Measurements from ENCODE around the gene COQ10A. TPM values are rescaled to one million over a fixed set of nuclear protein-coding genes. Genes with fewer than 3 reads are reported as not detected.

COQ10A gene
- total and polyA plus RNA-seq, 2 of the 8 experiments (the other 6 are each of a cell fraction or from before 2014, with no cell fraction given), result 21.8 to 42.9 TPM

DNA sequence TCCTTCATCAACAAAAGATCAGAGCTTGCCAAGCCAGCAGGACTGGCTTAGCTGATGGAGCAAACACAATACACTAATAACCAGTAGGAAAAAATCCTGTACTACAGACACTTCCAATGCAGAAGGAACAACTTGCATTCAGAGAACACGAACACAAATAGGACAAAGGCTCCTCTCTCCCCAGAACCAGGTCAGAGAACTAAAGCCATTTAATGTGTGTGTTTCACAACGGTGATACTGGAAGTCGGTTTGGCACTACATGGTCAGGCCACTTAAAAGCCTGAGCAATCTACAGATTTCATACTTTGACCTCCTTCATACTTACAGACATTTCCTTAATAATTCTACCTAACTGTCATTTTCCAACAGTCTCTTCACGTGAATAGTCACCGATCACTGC is 27.1 kb downstream of the COQ10A start:
- DNase-seq (ENCODE audit: low read depth in 1 of 2, low spot score in 2 of 2) (no peak), FAIRE-seq (no peak)
- no peak overlapping the region for H4K5ac ChIP-seq (ENCODE audit: insufficient read length, low read depth, low read length)
- no peak overlapping the region for H2BK15ac ChIP-seq (ENCODE audit: low read length)
- H3K23me2 ChIP-seq (ENCODE audit: low read depth, low read length), result no peaks in the 10 kb centered on the region
- no peak overlapping the region for H2BK12ac ChIP-seq (ENCODE audit: low read depth, low read length)
- H4K8ac ChIP-seq (ENCODE audit: extremely low read depth, insufficient read depth, low read length), result no peak overlapping the region
- WGBS, 2 experiments (ENCODE audit: extremely low coverage in 1 of 2, insufficient coverage in 1 of 2, insufficient read length in 1 of 2, insufficient replicate concordance in 2 of 2, low coverage in 1 of 2, low lambda C conversion rate in 2 of 2, missing lambda C conversion rate in 1 of 2), result 96% methylated on average over 5 of the region's 5 CpGs; no CpG with 5 or more reads in 1 of the 2 experiments
- H3K79me1 ChIP-seq (ENCODE audit: low read depth, low read length), result no peaks in the 10 kb centered on the region
- no peaks in the 10 kb centered on the region for H3K4me1 ChIP-seq (replicated peaks in 1 of 4; ENCODE audit: control insufficient read depth in 3 of 4, insufficient read depth in 4 of 4, low read length in 3 of 4)
- H2AFZ ChIP-seq (ENCODE audit: low read length), result no peak overlapping the region
- no peak overlapping the region for H3K56ac ChIP-seq (replicated peaks; ENCODE audit: insufficient read length, low read depth, low read length)
- no peaks in the 10 kb centered on the region for H3K27me3 ChIP-seq (replicated peaks in 1 of 4; ENCODE audit: control insufficient read depth in 3 of 4, extremely low read depth in 1 of 4, insufficient read depth in 3 of 4, low read length in 3 of 4)
- H3K4ac ChIP-seq (replicated peaks; ENCODE audit: insufficient read length, low read depth, low read length), result no peak overlapping the region
- H2BK120ac ChIP-seq (replicated peaks; ENCODE audit: low read depth, low read length), result no peak overlapping the region
- H4K91ac ChIP-seq (replicated peaks; ENCODE audit: insufficient read length, low read length), result no peak overlapping the region
- TF ChIP-seq, protein P1, sequence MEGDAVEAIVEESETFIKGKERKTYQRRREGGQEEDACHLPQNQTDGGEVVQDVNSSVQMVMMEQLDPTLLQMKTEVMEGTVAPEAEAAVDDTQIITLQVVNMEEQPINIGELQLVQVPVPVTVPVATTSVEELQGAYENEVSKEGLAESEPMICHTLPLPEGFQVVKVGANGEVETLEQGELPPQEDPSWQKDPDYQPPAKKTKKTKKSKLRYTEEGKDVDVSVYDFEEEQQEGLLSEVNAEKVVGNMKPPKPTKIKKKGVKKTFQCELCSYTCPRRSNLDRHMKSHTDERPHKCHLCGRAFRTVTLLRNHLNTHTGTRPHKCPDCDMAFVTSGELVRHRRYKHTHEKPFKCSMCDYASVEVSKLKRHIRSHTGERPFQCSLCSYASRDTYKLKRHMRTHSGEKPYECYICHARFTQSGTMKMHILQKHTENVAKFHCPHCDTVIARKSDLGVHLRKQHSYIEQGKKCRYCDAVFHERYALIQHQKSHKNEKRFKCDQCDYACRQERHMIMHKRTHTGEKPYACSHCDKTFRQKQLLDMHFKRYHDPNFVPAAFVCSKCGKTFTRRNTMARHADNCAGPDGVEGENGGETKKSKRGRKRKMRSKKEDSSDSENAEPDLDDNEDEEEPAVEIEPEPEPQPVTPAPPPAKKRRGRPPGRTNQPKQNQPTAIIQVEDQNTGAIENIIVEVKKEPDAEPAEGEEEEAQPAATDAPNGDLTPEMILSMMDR (IDR thresholded peaks at IDR 0.05; ENCODE audit: control extremely low read depth in 1 of 3, insufficient read depth in 1 of 3, low read depth in 1 of 3, low read length in 3 of 3), result no peak
- peaks cover 0 to 7% of the 10 kb centered on the region in 2 experiments for H4K20me1 ChIP-seq (replicated peaks in 1 of 2; ENCODE audit: control insufficient read depth in 1 of 2, insufficient read depth in 2 of 2, low read length in 2 of 2)
- no peak overlapping the region for H3K4me3 ChIP-seq (ENCODE audit: extremely low read depth in 1 of 4, insufficient read depth in 2 of 4, low read depth in 3 of 4, low read length in 4 of 4)
- no peak overlapping the region for H2BK5ac ChIP-seq (ENCODE audit: low read depth, low read length)
- H3K4me2 ChIP-seq (ENCODE audit: insufficient read depth in 1 of 2, low read depth in 2 of 2, low read length in 2 of 2), result no peak overlapping the region
- no peak overlapping the region for H3K18ac ChIP-seq (ENCODE audit: extremely low read depth, low read length)
- H3K36me3 ChIP-seq (ENCODE audit: control insufficient read depth in 2 of 4, insufficient read depth in 4 of 4, low read length in 3 of 4), result peaks cover 4 to 26% (median 7%) of the 10 kb centered on the region in 4 experiments; a peak in 6 of 8 replicates
- H3K9me3 ChIP-seq (ENCODE audit: insufficient read depth in 2 of 2, low read depth in 1 of 2, low read length in 1 of 2), result no peaks in the 10 kb centered on the region
- CTCF ChIA-PET (ENCODE audit: partially characterized antibody), result interaction anchor here (1.2 to 1.7 kb wide), 4 partner anchors 8 to 28 kb away, joined by 3 to 5 read pairs (median 4); no protein-coding TSS in a partner anchor
- POLR2A ChIA-PET (ENCODE audit: partially characterized antibody), result interaction anchor here (0.6 to 2.2 kb wide), 6 partner anchors 10 to 180 kb away, joined by 3 to 8 read pairs (median 4); no protein-coding TSS in a partner anchor
- no peak overlapping the region for H3K23ac ChIP-seq (ENCODE audit: insufficient read length)
- H2AK5ac ChIP-seq (ENCODE audit: low read depth, low read length), result no peak overlapping the region
- H3K9ac ChIP-seq (replicated peaks in 1 of 4; ENCODE audit: extremely low read depth in 1 of 4, low read depth in 3 of 4, low read length in 3 of 4), result no peak overlapping the region
- peaks cover 12 to 48% of the 10 kb centered on the region in 2 experiments for H3K79me2 ChIP-seq (ENCODE audit: control insufficient read depth in 1 of 2, insufficient read depth in 2 of 2, low read length in 2 of 2)
- no peak overlapping the region for H3K14ac ChIP-seq (ENCODE audit: insufficient read length)
- no peak overlapping the region for H3K27ac ChIP-seq (ENCODE audit: low read depth, low read length)
- no peak overlapping the region for H2BK20ac ChIP-seq (ENCODE audit: low read length)
